COR-L47 (cell line): ENCODE measurements around the gene FAM117B.
"Not testable (repeated sequence)": the region's sequence is repeated elsewhere in the genome, so short reads cannot be mapped to it uniquely, and the experiment has no call there.

Experiments
- DNase-seq: peaks from one replicate; lab custom pipeline; 2025; lab: John Stamatoyannopoulos, UW

FAM117B gene

GRCh38 chr2:202638721-202639120 is 4.0 kb downstream of the FAM117B start:
- no peak for DNase-seq

GRCh38 chr2:202639231-202639630 is 4.5 kb downstream of the FAM117B start:
- DNase-seq, result no peak

DNA sequence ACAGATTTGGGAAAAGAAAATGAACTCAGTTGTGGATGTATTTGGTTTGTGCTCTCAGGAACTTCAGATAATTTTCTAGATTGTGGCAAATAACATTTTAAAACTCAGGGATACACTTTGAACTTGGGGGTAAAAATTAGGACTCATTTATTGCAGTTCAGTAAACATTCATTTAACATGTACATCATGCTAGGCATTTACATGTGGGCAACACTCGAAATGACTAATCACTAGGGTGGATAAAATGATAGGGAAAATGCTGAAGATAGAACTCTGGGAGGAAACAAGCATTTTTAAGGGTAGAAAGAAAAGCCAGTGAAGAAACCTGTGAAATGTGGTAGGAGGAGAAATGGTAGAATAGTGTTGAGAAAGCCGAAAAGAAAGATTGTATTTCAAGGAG is 7.8 kb downstream of the FAM117B start:
- DNase-seq, result no peak

- DNase-seq, result no peak
These were observed 8.5 kb downstream of the FAM117B start for GRCh38 chr2:202643012-202643858.

- DNase-seq, result no peak
These were observed 17.4 kb downstream of the FAM117B start for GRCh38 chr2:202652119-202652518.

GRCh38 chr2:202653890-202654289 is 19.1 kb downstream of the FAM117B start:
- no peak for DNase-seq

GRCh38 chr2:202657876-202658275 is 23.1 kb downstream of the FAM117B start:
- DNase-seq, result no peak

GRCh38 chr2:202660796-202661195 is 26.0 kb downstream of the FAM117B start:
- no peak for DNase-seq

- DNase-seq, result no peak
These were observed 35.1 kb downstream of the FAM117B start for GRCh38 chr2:202669841-202670240.

DNA sequence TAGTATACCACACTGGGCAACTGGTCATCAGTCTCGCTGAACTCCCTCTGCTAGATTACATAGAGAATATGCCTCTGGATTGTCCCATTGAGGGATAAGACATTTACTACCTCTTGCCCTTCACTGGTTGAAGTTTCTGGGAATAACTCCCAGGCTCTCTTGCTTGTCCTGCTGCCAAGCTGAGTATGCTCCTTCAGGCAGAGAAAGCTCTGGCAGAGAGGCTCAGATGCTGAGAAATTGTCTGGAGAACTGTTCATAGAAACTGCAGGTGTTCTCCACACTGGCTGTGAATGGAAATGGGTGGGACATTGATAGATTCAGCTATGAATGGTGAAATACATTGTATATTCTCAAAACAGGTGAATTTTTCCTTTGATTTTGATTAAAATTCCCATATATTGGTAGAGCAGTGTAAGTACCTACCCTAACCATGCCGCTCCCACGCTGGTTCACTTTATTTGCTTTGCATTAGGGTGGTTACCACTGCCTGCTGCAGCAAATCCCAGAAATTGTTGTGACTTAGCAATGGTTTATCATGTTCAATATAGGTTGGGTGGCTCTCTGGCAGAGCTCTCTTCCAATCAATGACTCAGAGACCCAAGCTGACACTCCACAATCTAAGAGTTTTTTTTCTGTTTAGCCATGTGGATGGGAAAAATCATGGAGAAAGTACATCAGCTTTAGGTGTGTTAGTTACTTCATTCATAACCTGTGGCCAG is 36.7 kb downstream of the FAM117B start:
- no peak for DNase-seq

- not testable (repeated sequence) for DNase-seq
These were observed 40.3 kb downstream of the FAM117B start for GRCh38 chr2:202675097-202675496.

- no peak for DNase-seq
These were observed 45.2 kb downstream of the FAM117B start for GRCh38 chr2:202679980-202680379.

DNA sequence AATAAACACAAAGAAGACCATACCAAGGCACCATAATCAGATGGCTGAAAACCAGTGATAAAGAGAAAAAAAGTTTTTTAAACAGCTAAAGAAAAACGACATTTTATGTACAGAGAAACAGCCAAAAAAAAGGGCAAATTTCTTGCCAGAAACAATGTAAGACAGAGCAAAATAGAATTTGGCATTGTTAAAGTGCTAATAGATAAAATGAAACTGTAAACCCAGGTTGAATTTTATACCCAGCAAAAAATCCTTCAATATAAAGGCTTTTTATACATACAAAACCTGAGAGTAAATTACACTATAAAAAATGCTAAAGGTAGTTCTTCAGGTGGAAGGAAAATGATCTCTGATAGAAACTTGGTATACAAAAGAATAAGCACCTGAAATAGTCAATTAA is 45.7 kb downstream of the FAM117B start:
- no peak for DNase-seq

GRCh38 chr2:202681688-202682205 is 47.0 kb downstream of the FAM117B start:
- no peak for DNase-seq

DNA sequence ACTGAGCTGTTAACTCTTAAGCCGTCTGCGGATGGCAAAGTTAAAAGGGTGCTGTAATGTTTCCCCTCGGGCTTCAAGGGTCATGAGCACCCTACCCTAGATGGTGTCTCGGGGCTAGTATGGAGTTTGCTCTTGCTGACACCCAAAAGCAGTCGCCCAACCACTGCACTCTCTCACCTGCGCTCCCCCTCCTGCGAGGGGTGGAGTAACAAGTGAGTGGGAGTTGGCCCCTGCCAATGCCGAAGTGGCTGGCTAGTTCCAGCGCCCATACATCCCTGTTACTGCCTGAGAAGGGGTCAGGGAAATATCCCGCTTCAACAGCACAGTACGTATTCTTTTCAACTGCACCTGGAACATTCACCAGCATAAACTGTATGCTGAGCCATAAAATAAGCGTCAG is 47.5 kb downstream of the FAM117B start:
- DNase-seq, result no peak

DNA sequence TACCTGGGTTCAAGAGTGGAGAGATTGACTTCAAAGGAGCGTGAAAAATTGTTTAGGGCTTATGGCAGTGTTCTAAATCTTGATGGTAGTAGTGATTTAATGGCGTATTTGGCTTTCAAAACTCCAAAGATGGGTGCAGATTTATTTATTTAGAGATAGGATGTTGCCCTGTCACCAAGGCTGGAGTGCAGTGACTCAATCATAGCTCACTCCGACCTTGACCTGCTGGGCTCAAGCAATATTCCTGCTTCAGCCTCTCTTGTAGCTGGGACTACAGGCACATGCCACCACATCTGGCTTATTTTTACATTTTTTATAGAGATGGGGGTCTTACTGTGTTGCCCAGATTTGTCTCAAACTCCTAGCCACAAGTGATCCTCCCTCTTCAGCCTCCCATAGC is 52.5 kb downstream of the FAM117B start:
- DNase-seq, result no peak

- DNase-seq, result no peak
These were observed 54.7 kb downstream of the FAM117B start for GRCh38 chr2:202689459-202689858.

DNA sequence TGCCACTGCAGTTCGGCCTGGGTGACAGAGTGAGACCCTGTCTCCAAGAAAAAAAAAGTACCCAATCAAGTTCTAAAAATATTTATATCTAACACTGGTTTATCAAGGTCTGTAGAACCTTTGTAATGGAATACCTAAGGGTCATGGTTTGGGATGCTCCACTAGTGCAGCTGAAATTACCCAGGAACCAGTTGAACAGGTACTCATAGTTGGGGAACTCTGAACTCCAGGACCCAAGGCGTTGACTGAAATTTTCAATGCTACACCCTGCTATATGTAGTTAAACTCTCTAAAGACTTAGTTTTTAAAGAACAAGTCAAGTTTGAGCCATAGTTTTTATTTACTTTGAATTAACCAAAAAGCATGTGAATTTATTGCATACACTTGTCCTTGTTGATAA is 55.1 kb downstream of the FAM117B start:
- no peak for DNase-seq

DNA sequence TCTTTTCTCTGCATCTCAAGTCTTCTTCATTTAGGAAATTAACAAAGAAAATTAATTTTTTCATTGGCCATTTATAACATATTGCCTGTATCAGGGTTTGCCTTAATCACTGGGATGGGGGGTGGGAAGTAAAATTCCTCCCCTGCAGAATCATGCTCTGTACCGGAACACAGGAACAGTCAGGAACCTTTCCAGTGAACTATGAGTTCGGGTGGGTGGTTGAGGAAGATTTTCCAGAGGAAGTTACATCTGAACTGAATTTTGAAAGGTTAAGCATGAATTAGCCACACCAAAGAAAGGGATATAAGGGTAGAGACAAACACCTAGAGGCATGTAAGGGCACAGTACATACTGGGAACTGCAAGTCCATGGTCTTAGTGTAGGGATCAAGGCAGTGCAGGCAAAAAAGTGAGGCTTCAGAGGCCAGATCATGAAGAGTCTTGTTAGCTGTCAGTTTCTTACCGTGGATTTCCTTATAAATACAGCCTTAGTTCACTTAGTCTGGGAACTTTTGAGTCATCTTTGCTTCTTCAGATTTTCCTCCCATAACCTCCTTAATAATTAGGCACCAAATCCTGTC is 55.6 kb downstream of the FAM117B start:
- DNase-seq, result no peak

GRCh38 chr2:202693503-202693902 is 58.7 kb downstream of the FAM117B start:
- no peak for DNase-seq

DNA sequence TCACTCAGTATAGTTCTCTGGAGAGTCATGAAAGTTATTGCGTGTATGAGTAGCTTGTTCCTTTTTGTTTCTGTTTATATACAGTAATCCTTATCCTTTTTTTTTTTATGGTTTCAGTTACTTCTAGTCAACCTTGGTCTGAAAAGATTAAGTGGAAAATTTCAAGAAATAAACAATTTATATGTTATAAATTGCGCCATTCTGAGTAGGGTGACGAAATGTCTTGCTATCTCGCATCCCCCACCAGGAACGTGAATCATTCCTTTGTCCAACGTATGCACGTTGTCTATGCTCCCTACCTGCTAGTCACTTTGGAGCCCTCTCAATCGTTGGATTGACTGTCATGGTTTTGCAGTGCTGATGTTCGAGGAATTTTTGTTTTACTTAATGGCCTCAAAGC is 60.4 kb downstream of the FAM117B start:
- no peak for DNase-seq

DNA sequence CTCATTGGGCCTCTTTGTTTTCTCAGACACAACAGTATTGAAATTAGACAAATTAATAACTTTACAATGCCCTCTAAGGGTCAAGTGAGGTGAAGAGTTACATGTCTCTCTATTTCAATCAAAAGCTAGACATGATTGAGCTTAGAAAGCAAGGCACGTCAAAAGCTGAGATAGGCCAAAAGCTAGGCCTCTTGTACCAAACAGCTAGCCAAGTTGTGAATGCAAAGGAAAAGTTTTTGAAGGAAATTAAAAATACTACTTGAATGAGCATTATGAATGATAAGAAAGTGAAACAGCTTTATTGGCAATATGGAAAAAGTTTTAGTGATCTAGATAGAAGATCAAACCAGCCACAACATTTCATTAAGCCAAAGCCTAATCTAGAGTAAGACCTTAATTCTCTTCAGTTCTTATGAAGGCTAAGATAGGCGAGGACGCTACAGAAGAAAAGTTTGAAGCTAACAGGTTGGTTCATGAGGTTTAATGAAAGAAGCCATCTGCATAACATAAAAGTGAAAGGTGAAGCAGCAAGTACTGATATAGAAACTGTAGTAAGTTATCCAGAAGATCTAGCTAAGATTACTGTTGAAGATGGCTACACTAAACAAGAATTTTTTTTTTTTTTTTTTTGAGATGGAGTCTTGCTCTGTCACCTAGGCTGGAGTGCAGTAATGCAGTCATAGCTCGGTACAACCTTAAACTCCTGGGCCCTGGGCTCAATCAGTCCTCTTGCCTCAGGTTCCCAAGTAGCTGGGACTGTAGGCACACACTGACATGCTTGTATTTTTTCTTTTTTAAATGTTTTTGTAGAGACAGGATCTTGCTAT is 65.5 kb downstream of the FAM117B start:
- no peak for DNase-seq
